GM18867 (cell line): ENCODE data around the gene NAALAD2.
"Not testable (repeated sequence)": the region's sequence is repeated elsewhere in the genome, so short reads cannot be mapped to it uniquely, and the experiment has no call there.

Experiments
- ATAC-seq: cut with Tn5 transposase; IDR thresholded peaks from one replicate; pipeline ENCODE4 v1.9.1; 2021; ENCODE audit warnings: mild to moderate bottlenecking, moderate library complexity; ENCODE audit not compliant: unreplicated experiment

The NAALAD2 gene

GRCh38 chr11:90189011-90189410, 54.5 kb downstream of the NAALAD2 start:
- no peak for ATAC-seq

DNA sequence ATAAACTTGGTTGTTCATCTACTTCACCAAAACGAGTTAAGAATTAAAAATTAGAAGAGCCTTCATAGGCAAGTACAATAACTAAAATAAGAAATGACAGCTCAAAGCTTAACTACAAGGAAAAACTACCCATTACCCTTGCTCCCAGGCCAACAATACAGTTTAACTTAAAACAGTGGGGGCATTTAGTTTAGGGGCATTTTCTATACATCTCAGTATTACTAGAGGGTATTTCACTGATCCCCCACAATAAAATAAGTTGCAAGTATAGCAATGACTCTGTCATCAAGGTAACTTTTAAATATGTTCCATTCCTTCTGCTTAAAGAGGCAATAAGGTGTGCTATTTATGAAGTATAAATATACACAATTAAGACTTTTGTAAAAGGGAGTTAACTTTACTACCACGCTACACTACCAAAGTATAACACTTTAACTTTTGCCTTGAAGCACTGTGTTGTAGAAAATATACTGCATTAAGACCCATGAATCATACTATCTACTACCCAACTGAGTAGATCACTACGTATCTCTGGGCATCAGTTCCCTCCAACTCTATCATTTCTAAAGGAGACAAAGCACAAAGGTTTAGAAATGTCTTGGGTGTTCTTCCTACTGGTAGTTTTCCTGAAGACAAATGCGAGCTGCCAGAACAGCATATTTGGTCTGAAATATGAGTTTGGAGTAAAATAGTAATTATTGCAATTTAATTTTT, 58.6 kb downstream of the NAALAD2 start:
- ATAC-seq, result no peak

DNA sequence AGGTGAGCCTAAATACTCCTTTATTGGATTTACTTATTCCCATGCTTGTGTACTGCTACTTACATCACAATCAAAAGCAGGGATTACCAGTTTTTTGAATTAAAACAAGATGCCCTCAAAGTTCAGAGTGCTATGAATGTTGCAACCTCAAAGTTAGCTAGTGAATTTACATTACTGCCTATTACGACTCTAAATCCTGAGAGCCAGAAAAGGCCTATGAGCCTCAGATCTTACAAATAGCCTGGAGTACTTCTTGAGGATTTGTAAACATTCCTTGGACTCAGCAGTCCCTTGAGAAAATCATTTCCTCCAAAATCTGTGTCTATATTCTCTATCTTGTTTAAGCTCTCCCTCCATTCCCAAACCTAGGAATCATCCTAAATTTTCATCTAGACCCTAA, 62.9 kb downstream of the NAALAD2 start:
- ATAC-seq, result no peak

DNA sequence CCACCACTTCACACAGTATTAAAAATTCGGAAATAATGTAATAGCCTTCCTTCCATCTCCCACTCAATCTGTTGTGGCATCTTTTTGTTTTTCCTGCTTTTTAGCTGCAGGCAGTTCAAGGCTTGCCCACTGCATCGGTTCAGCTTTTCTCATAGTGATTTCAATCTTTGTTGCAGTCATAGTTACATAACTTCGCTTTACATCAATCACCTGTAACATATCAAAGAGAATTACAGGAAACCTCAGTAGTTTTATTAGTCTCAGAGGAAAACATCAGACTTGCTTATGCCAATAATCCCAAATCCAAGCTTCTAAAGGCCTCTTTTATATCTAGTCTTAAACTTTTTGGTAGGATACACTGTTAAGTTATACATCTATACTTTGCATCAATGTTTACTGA, 67.9 kb downstream of the NAALAD2 start:
- no peak for ATAC-seq

DNA sequence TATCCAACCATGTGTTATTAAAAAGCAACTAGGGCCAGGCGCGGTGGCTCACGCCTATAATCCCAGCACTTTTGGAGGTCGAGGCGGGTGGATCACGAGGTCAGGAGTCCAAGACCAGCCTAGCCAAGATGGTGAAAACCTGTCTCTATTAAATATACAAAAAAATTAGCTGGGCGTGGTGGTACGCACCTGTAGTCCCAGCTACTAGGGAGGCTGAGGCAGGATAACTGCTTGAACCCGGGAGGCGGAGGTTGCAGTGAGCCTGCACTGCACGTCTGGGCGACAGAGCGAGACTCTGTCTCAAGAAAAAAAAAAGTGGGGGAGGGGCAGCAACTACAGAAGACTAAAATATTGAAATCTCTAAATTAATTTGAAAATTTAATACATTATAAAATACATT, 69.9 kb downstream of the NAALAD2 start:
- ATAC-seq, result no peak

GRCh38 chr11:90204832-90205646, 70.6 kb downstream of the NAALAD2 start:
- peak; percentile 87 for ATAC-seq

DNA sequence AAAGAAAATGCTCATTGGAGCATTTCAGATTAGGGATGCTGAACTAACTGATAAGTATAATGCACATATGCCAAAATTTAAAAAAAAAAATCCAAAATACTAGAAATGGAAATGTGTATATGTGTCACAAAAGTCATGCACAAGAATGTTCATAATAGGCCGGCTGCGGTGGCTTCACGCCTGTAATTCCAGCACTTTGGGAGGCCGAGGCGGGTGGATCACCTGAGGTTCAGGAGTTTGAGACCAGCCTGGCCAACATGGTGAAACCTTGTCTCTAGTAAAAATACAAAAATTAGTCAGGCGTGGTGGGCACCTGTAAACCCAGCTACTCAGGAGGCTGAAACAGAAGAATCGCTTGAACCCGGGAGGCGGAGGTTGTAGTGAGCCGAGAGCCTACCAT, 73.5 kb downstream of the NAALAD2 start:
- ATAC-seq, result not testable (repeated sequence)

GRCh38 chr11:90208857-90209256, 74.4 kb downstream of the NAALAD2 start:
- no peak for ATAC-seq

DNA sequence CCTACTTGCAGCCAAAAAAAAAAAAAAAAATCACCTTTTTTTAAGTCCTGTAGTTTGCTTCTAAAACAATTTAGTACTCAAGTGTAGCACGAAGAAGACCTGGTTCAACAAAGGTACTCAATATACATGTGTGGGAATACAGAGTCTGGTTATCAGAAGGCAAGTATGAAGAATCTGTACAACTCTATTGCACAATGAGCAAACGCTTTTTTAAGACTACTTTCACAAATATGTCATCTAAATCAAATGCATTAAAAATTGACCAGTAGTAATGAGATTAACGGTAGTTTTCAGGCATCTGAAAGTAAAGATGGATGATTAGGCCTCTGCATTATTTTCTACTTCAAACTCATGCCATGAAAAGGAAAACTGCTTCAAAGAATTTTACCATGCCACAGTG, 78.9 kb downstream of the NAALAD2 start:
- ATAC-seq, result no peak

- ATAC-seq, result no peak
Measured at GRCh38 chr11:90216611-90217010, 82.1 kb downstream of the NAALAD2 start.

DNA sequence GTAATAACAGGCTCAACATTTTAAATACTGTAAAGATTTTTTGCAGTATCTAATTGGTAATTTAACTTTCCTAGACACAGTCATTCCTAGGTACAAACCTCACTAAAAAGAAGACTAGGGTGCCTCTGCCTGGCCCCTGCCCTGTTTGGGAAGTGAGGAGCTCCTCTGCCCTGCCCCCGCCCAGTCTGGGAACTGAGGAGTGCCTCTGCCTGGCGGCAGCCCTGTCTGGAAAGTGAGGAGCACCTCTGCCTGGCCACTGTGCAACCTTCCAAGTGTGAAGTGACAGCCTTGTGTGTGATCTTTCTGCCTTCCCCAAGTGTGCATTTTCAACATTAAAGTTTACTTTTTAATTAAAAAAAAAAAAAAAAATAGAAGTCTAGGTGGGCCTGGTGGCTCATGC, 84.1 kb downstream of the NAALAD2 start:
- no peak for ATAC-seq

DNA sequence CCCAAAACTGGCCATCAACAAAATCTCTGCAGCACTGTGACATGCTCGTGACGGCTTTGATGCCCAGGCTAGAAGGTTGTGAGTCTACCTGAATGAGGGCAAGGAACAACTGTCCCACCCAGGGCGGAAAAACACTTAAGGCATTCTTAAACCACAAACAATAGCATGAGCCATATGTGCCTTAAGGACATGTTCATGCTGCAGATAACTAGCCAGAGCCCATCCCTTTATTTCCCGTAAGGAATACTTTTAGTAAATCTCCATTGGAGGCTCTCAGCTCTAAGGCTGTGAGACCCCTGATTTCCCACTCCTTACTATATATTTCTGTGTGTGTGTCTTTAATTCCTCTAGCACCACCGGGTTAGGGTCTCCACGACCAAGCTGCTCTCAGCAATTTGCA, 85.0 kb downstream of the NAALAD2 start:
- no peak for ATAC-seq

- peak; percentile 18 for ATAC-seq
Measured at GRCh38 chr11:90220391-90220790, 85.9 kb downstream of the NAALAD2 start.

- ATAC-seq, result peak; percentile 19
Measured at GRCh38 chr11:90221803-90222458, 87.5 kb downstream of the NAALAD2 start.

DNA sequence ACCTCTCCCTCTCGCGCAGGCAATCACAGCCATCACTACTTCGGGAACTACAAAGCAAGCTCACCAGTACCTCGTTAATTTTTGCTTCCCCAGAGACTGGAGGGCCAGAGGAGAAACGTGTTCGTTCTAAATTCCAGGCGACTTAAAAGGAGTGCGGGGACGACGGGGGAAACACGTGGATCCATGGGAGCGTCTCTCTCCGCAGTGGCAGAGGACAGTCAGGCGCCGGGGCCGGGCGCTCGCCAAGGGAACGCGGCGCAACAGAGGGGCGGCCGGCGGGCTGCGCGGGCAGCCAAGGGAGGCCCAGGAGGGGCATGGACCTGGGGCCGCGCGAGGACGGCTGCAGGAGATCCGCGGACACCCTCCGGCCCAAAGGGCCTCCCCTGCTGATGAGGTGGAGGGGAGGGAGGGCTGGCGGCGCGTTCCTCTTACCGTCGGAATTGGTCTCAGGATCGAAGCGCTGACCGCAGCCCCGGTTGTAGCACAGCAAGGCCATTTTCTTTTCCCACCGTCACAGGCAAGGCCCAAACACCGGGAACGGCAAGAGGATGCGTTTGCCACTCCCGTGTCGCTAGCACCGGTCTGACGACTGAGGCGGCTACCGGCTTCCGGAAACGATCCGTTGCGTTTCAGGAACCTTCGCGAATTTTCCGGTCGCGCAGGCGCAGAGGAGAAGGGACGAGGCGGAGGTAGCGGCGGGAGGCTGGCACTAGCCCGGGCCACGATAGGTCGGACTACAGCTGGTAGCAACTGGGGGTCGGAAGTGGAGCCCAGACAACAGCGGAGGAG, 88.2 kb downstream of the NAALAD2 start, which contains the start of gene CHORDC1:
CHORDC1 (minus strand) TSS at position 591 of the 789 bp plus-strand sequence; CDS start at position 496, 95 bp downstream.
- peak; percentile 93 for ATAC-seq

- no peak for ATAC-seq
Measured at GRCh38 chr11:90223248-90223585, 88.8 kb downstream of the NAALAD2 start.

- no peak for ATAC-seq
Measured at GRCh38 chr11:90228056-90228455, 93.6 kb downstream of the NAALAD2 start.

GRCh38 chr11:90229791-90230190, 95.3 kb downstream of the NAALAD2 start:
- no peak for ATAC-seq

DNA sequence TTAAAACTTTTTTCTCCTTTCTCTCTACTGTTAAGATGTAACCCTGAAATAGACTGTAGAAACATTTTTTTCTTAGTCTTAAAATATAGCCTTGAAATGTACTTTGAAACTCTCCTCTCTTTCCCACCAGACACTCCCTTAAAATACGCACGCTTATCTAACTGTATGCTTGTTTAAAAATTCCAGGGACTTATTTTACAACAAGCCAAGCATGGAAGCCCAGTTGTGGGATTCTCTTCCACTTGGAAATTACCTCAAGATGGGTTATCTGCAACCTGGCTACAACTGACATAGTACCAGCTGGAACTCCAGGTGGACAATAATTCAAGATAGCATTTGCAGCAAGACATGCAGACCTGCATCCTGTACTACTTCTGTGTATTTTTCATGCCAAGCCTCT, 100.5 kb downstream of the NAALAD2 start:
- no peak for ATAC-seq

GRCh38 chr11:90235526-90235925, 101.1 kb downstream of the NAALAD2 start:
- no peak for ATAC-seq

- no peak for ATAC-seq
Measured at GRCh38 chr11:90237004-90237403, 102.5 kb downstream of the NAALAD2 start.
